ENCODE data around the gene CNDP2. TPM values are rescaled to one million over a fixed set of nuclear protein-coding genes. Genes with fewer than 3 reads are reported as not detected.

Gene CNDP2
- total RNA-seq, 1 experiment from 2014 or later: 310 TPM

DNA sequence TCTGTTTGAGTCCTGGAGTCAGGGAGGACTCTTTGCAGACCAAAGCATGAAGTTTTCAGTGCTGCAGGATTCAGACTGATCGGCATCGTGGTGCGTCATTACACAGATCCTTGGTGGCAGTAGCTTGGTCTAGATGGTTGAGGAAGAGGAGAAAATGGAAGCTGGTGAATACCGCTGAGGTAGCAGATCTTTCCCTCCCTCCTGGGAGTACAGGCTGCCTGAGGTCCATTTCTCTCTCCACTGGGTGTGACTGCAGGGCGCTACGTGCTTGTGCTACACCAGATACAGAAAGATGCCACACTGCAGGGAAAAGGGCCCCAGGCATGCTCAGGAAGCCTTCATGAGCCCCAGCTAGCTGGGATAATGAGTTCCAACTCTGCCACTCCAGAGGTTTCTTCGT, 34.9 kb downstream of the CNDP2 start:
- Histone ChIP-seq H3K36me3 (ENCODE audit: control insufficient read depth, insufficient read depth, low read length) (no peaks in the 10 kb centered on the region), H3K27me3 (ENCODE audit: control insufficient read depth, insufficient read depth, low read length) (no peaks in the 10 kb centered on the region; the same call in 1 of the 2 replicates), H3K27ac (ENCODE audit: low read length) (no peak overlapping the region), H3K4me1 (ENCODE audit: control insufficient read depth, insufficient read depth, low read length) (no peaks in the 10 kb centered on the region), H3K9me3 (ENCODE audit: control insufficient read depth, insufficient read depth, low read depth, low read length) (no peaks in the 10 kb centered on the region), H3K4me3 (ENCODE audit: low read depth in 2 of 2, low read length in 2 of 2) (no peak overlapping the region)
- TF ChIP-seq POLR2AphosphoS5 (IDR thresholded peaks at IDR 0.05; ENCODE audit: low read depth, low read length) (no peak), TCF7L2 (IDR thresholded peaks at IDR 0.05; ENCODE audit: low read depth, low read length) (no peak), SIN3A (IDR thresholded peaks at IDR 0.05; ENCODE audit: borderline replicate concordance, insufficient read depth, low read depth, low read length) (no peak)
- TF ChIP-seq, protein P1, sequence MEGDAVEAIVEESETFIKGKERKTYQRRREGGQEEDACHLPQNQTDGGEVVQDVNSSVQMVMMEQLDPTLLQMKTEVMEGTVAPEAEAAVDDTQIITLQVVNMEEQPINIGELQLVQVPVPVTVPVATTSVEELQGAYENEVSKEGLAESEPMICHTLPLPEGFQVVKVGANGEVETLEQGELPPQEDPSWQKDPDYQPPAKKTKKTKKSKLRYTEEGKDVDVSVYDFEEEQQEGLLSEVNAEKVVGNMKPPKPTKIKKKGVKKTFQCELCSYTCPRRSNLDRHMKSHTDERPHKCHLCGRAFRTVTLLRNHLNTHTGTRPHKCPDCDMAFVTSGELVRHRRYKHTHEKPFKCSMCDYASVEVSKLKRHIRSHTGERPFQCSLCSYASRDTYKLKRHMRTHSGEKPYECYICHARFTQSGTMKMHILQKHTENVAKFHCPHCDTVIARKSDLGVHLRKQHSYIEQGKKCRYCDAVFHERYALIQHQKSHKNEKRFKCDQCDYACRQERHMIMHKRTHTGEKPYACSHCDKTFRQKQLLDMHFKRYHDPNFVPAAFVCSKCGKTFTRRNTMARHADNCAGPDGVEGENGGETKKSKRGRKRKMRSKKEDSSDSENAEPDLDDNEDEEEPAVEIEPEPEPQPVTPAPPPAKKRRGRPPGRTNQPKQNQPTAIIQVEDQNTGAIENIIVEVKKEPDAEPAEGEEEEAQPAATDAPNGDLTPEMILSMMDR (IDR thresholded peaks at IDR 0.05): no peak
- TF ChIP-seq, protein P2, sequence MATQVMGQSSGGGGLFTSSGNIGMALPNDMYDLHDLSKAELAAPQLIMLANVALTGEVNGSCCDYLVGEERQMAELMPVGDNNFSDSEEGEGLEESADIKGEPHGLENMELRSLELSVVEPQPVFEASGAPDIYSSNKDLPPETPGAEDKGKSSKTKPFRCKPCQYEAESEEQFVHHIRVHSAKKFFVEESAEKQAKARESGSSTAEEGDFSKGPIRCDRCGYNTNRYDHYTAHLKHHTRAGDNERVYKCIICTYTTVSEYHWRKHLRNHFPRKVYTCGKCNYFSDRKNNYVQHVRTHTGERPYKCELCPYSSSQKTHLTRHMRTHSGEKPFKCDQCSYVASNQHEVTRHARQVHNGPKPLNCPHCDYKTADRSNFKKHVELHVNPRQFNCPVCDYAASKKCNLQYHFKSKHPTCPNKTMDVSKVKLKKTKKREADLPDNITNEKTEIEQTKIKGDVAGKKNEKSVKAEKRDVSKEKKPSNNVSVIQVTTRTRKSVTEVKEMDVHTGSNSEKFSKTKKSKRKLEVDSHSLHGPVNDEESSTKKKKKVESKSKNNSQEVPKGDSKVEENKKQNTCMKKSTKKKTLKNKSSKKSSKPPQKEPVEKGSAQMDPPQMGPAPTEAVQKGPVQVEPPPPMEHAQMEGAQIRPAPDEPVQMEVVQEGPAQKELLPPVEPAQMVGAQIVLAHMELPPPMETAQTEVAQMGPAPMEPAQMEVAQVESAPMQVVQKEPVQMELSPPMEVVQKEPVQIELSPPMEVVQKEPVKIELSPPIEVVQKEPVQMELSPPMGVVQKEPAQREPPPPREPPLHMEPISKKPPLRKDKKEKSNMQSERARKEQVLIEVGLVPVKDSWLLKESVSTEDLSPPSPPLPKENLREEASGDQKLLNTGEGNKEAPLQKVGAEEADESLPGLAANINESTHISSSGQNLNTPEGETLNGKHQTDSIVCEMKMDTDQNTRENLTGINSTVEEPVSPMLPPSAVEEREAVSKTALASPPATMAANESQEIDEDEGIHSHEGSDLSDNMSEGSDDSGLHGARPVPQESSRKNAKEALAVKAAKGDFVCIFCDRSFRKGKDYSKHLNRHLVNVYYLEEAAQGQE (IDR thresholded peaks at IDR 0.05; ENCODE audit: insufficient read depth in 1 of 2, low read depth in 2 of 2, low read length in 1 of 2): no peak
- POLR2A ChIA-PET: interaction anchor here (0.6 kb wide), 1 partner anchor 41 kb away, joined by 4 read pairs; no protein-coding TSS in a partner anchor
- in situ Hi-C loops (cut with HindIII; ENCODE audit: low pct_unique_long_range_greater_than_20kb, low sequenced_read_pairs): no loop called here
- intact Hi-C loops (cut with micrococcal nuclease; ENCODE audit: unreplicated experiment): no loop called here
- CTCF ChIA-PET: interaction anchor here (1.0 kb wide), 1 partner anchor 21 kb away, joined by 3 read pairs; no protein-coding TSS in a partner anchor
- no TSS peak for BruUV-seq (replicated peaks)
- no peak for ATAC-seq
- no peak for DNase-seq (ENCODE audit: low read depth, low spot score)

- ChIA-PET CTCF (no interaction called here), POLR2A (no interaction called here)
- Histone ChIP-seq H3K4me3 (ENCODE audit: low read depth in 2 of 2, low read length in 2 of 2) (no peak overlapping the region), H3K4me1 (ENCODE audit: control insufficient read depth, insufficient read depth, low read length) (no peaks in the 10 kb centered on the region), H3K36me3 (ENCODE audit: control insufficient read depth, insufficient read depth, low read length) (no peaks in the 10 kb centered on the region), H3K9me3 (ENCODE audit: control insufficient read depth, insufficient read depth, low read depth, low read length) (no peaks in the 10 kb centered on the region), H3K27me3 (ENCODE audit: control insufficient read depth, insufficient read depth, low read length) (no peaks in the 10 kb centered on the region; the same call in 1 of the 2 replicates), H3K27ac (ENCODE audit: low read length) (no peak overlapping the region)
- TF ChIP-seq POLR2AphosphoS5 (IDR thresholded peaks at IDR 0.05; ENCODE audit: low read depth, low read length): no peak
- TF ChIP-seq SIN3A (IDR thresholded peaks at IDR 0.05; ENCODE audit: borderline replicate concordance, insufficient read depth, low read depth, low read length): no peak
- TF ChIP-seq, protein P2 (IDR thresholded peaks at IDR 0.05; ENCODE audit: insufficient read depth in 1 of 2, low read depth in 2 of 2, low read length in 1 of 2): no peak
- TF ChIP-seq, protein P1 (IDR thresholded peaks at IDR 0.05): no peak
- TF ChIP-seq TCF7L2 (IDR thresholded peaks at IDR 0.05; ENCODE audit: low read depth, low read length): no peak
- ATAC-seq: no peak; the same call in 1 of the 2 replicates
- in situ Hi-C loops (cut with HindIII; ENCODE audit: low pct_unique_long_range_greater_than_20kb, low sequenced_read_pairs) (no loop called here), intact Hi-C loops (cut with micrococcal nuclease; ENCODE audit: unreplicated experiment) (no loop called here)
- no TSS peak for BruUV-seq (replicated peaks)
- no peak for DNase-seq (ENCODE audit: low read depth, low spot score)
Measured at GRCh38 chr18:74532511-74533025, 36.4 kb downstream of the CNDP2 start.

All from Panc1 (cell line).